GM12892 (cell line): ENCODE measurements around the gene ZDHHC24.

Experiments
- DNase-seq: peaks from one replicate; pipeline ENCODE4 v3.0.0; 2011; ENCODE audit not compliant: insufficient read length
- FAIRE-seq: peaks from 2 replicates; lab custom pipeline; 2011; peaks lifted over from hg19 to GRCh38; lab: Jason Lieb, UNC
- POLR2A ChIP-seq: IDR thresholded peaks from 2 replicates; pipeline ENCODE4 v1.6.1; 2011; ENCODE audit warnings: low read depth, low read length, control low read depth
- POLR2AphosphoS5 ChIP-seq: IDR thresholded peaks from 2 replicates; pipeline ENCODE4 v1.6.1; 2011; ENCODE audit warnings: low read depth, low read length, control low read depth
- TAF1 ChIP-seq: IDR thresholded peaks from 2 replicates; pipeline ENCODE4 v1.6.1; 2011; ENCODE audit warnings: low read depth, mild to moderate bottlenecking, control low read depth, low read length, borderline replicate concordance

Gene ZDHHC24

GRCh38 chr11:66505276-66505816 is 40.5 kb downstream of the ZDHHC24 start:
- DNase-seq (no peak), FAIRE-seq (no peak)
- no peak for TF ChIP-seq POLR2AphosphoS5
- TF ChIP-seq POLR2A, result no peak
- no peak for TF ChIP-seq TAF1

GRCh38 chr11:66498506-66498905 is 47.3 kb downstream of the ZDHHC24 start:
- FAIRE-seq, result no peak
- DNase-seq, result no peak
- TF ChIP-seq TAF1 (no peak), POLR2A (no peak), POLR2AphosphoS5 (no peak)

- no peak for TF ChIP-seq TAF1
- TF ChIP-seq POLR2AphosphoS5, result no peak
- TF ChIP-seq POLR2A, result no peak
- no peak for DNase-seq
- no peak for FAIRE-seq
Observed at GRCh38 chr11:66497206-66497605, 48.6 kb downstream of the ZDHHC24 start.

GRCh38 chr11:66495401-66495854 is 50.4 kb downstream of the ZDHHC24 start:
- FAIRE-seq (no peak), DNase-seq (no peak)
- TF ChIP-seq POLR2A, result no peak
- no peak for TF ChIP-seq POLR2AphosphoS5
- no peak for TF ChIP-seq TAF1

- no peak for TF ChIP-seq POLR2AphosphoS5
- no peak for TF ChIP-seq POLR2A
- TF ChIP-seq TAF1, result no peak
- FAIRE-seq (no peak), DNase-seq (no peak)
Observed at GRCh38 chr11:66494935-66495334, 50.9 kb downstream of the ZDHHC24 start.

GRCh38 chr11:66494458-66494857 is 51.4 kb downstream of the ZDHHC24 start:
- DNase-seq (no peak), FAIRE-seq (no peak)
- no peak for TF ChIP-seq POLR2A
- no peak for TF ChIP-seq TAF1
- TF ChIP-seq POLR2AphosphoS5, result no peak

- TF ChIP-seq TAF1, result no peak
- TF ChIP-seq POLR2A, result no peak
- no peak for TF ChIP-seq POLR2AphosphoS5
- DNase-seq, result no peak
- no peak for FAIRE-seq
Observed at GRCh38 chr11:66493130-66493529, 52.7 kb downstream of the ZDHHC24 start.

GRCh38 chr11:66492161-66492865 is 53.5 kb downstream of the ZDHHC24 start:
- no peak for FAIRE-seq
- TF ChIP-seq TAF1 (no peak), POLR2AphosphoS5 (no peak), POLR2A (no peak)
- no peak for DNase-seq

- no peak for DNase-seq
- TF ChIP-seq POLR2AphosphoS5, result no peak
- no peak for TF ChIP-seq POLR2A
- TF ChIP-seq TAF1, result no peak
- FAIRE-seq, result no peak
Observed at GRCh38 chr11:66491315-66491935, 54.4 kb downstream of the ZDHHC24 start.

GRCh38 chr11:66489636-66490035 is 56.2 kb downstream of the ZDHHC24 start:
- no peak for DNase-seq
- TF ChIP-seq TAF1, result no peak
- TF ChIP-seq POLR2A, result no peak
- no peak for TF ChIP-seq POLR2AphosphoS5
- no peak for FAIRE-seq

- FAIRE-seq, result no peak
- TF ChIP-seq POLR2AphosphoS5 (no peak), TAF1 (no peak), POLR2A (no peak)
- no peak for DNase-seq
Observed at GRCh38 chr11:66488957-66489356, 56.9 kb downstream of the ZDHHC24 start.
